MCF 10A (cell line): ENCODE data around the gene GRP. TPM values are rescaled to one million over a fixed set of nuclear protein-coding genes. Genes with fewer than 3 reads are reported as not detected.

Experiments used
- BruUV-seq: library from RNA; stranded (reverse); fragments of 400-500 nt; replicated peaks from 2 replicates; lab custom pipeline; 2021; lab: Mats Ljungman, UMichigan
- CTCF ChIA-PET: fragments of 300-600 bp; sonication (Branson Sonifier 250); formaldehyde crosslinking; extraction: SDS; loops from one replicate; lab custom pipeline; 2021; ENCODE audit warnings: antibody characterized with exemption, inconsistent platforms; lab: Yijun Ruan, JAX
- POLR2A ChIA-PET: fragments of 300-600, 350-650 bp; sonication (Branson Sonifier 250); formaldehyde crosslinking; extraction: SDS; loops from one replicate; lab custom pipeline; 2020; ENCODE audit warnings: antibody characterized with exemption, inconsistent platforms; lab: Yijun Ruan, JAX
- DNase-seq: peaks from one replicate; pipeline ENCODE4 v3.0.0-alpha.2; 2018; ENCODE audit not compliant: unreplicated experiment
- H3K27ac Mint-ChIP-seq: one replicate; pipeline ENCODE4 v1.8.0; 2022; ENCODE audit warnings: mild to moderate bottlenecking, low read depth, mixed read lengths; ENCODE audit not compliant: unreplicated experiment
- H3K27me3 Mint-ChIP-seq: one replicate; pipeline ENCODE4 v1.8.0; 2022; ENCODE audit warnings: mixed read lengths; ENCODE audit not compliant: insufficient read depth, unreplicated experiment
- H3K36me3 Mint-ChIP-seq: one replicate; pipeline ENCODE4 v1.8.0; 2022; ENCODE audit warnings: mild to moderate bottlenecking, moderate library complexity, mixed read lengths; ENCODE audit not compliant: insufficient read depth, unreplicated experiment
- H3K4me1 Mint-ChIP-seq: one replicate; pipeline ENCODE4 v1.8.0; 2022; ENCODE audit warnings: mixed read lengths; ENCODE audit not compliant: insufficient read depth, unreplicated experiment
- H3K4me3 Mint-ChIP-seq: one replicate; pipeline ENCODE4 v1.8.0; 2022; ENCODE audit warnings: mild to moderate bottlenecking, moderate library complexity, mixed read lengths; ENCODE audit not compliant: unreplicated experiment
- H3K9me3 Mint-ChIP-seq: one replicate; pipeline ENCODE4 v1.8.0; 2022; ENCODE audit warnings: mixed read lengths; ENCODE audit not compliant: unreplicated experiment
- CTCF ChIP-seq: fragments of 200-600 bp; IDR thresholded peaks from one replicate; pipeline ENCODE4 v1.8.0; 2022; ENCODE audit warnings: antibody characterized with exemption, mild to moderate bottlenecking; ENCODE audit not compliant: unreplicated experiment
- intact Hi-C: fragments of 100-400 bp; cut with micrococcal nuclease; formaldehyde crosslinking; loops from 2 replicates; pipeline ENCODE4 v1.14.1; 2022
- total RNA-seq: library from RNA; stranded (reverse); gene quantifications from 2 replicates; pipeline ENCODE4 v1.2.3, GENCODE V29; 2022

Gene GRP
- total RNA-seq, 1 experiment from 2014 or later = not detected

DNA sequence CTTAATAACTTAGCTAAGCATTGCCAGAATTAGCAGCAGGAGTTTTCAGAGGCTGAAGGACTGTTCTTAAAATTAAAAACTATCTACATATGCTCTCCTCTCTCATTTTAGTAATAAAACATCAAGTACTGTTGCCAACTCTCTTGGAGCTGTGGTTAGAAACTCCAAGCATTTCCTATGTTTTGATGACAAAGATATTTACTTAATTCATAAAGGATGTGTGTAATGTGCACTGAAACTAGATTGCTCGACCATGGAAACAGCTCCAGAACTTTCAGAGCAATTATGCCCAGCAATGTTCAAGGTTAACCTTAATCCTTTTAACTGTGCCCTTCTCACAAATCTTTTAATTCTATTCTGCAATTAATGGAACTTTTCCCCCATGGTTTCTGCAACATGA lies 8.4 kb downstream of the GRP start:
- intact Hi-C loops = no loop called here
- no TSS peak for BruUV-seq
- DNase-seq = no peak
- H3K36me3 Mint-ChIP-seq = no peaks in the 10 kb centered on the region
- ChIA-PET POLR2A (no interaction called here), CTCF (interaction anchor here (0.9 to 2.5 kb wide), 2 partner anchors 144 to 174 kb away, joined by 3 to 15 read pairs; no protein-coding TSS in a partner anchor)
- H3K4me3 Mint-ChIP-seq = no peak overlapping the region
- H3K27me3 Mint-ChIP-seq = peaks cover 89% of the 10 kb centered on the region
- H3K27ac Mint-ChIP-seq = no peak overlapping the region
- no peaks in the 10 kb centered on the region for H3K9me3 Mint-ChIP-seq
- TF ChIP-seq CTCF = no peak
- no peaks in the 10 kb centered on the region for H3K4me1 Mint-ChIP-seq

GRCh38 chr18:59229191-59229590 lies 9.2 kb downstream of the GRP start:
- H3K4me1 Mint-ChIP-seq = no peaks in the 10 kb centered on the region
- no peak overlapping the region for H3K4me3 Mint-ChIP-seq
- no peaks in the 10 kb centered on the region for H3K9me3 Mint-ChIP-seq
- ChIA-PET POLR2A (interaction anchor here (1.0 kb wide), 1 partner anchor 26 kb away, joined by 3 read pairs; no protein-coding TSS in a partner anchor), CTCF (interaction anchor here (0.6 to 2.5 kb wide), 3 partner anchors 20 to 174 kb away, joined by 3 to 15 read pairs (median 8); no protein-coding TSS in a partner anchor)
- H3K27ac Mint-ChIP-seq = no peak overlapping the region
- intact Hi-C loops = no loop called here
- no peak for TF ChIP-seq CTCF
- DNase-seq = no peak
- no TSS peak for BruUV-seq
- peaks cover 81% of the 10 kb centered on the region for H3K27me3 Mint-ChIP-seq
- H3K36me3 Mint-ChIP-seq = no peaks in the 10 kb centered on the region

DNA sequence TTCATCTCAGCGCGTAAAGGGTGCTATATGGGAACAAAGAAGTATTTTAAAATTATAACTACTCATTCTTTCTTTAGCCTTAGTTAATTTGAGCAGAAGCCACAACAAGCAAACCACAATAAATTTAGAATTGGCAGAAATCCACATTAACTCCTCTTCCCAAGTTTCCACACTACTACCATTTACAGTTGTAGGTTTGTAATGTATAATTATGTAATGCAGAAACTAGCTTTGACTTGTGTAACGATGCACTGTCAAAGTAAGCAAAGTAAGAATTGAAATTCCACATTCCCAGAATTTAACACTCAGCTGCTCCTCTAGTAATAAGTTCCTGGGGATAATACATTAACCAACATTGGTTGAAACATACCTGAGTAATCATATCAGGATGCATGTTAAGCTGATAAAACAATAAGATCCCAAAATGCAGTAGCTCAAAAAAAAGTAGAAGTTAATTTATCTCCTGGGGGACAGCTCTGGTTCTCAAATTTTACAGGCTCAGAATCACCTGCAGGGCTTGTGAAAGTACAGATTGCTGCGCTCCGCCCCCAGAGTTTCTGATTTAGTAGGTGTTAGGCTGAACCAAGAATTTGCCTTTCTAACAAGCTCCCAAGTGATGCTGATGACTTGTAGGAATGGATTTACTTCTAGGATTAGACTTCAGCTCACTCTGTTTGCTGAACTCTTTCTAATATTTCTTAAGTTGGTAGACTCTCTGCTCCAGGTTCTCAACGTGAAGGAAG lies 9.9 kb downstream of the GRP start:
- peaks cover 74% of the 10 kb centered on the region for H3K27me3 Mint-ChIP-seq
- BruUV-seq = no TSS peak
- no peak for DNase-seq
- no peak overlapping the region for H3K4me3 Mint-ChIP-seq
- intact Hi-C loops = no loop called here
- ChIA-PET POLR2A (interaction anchor here (1.0 kb wide), 1 partner anchor 27 kb away, joined by 3 read pairs; no protein-coding TSS in a partner anchor), CTCF (interaction anchor here (0.6 to 2.2 kb wide), 3 partner anchors 19 to 172 kb away, joined by 3 to 13 read pairs (median 8); no protein-coding TSS in a partner anchor)
- H3K36me3 Mint-ChIP-seq = no peaks in the 10 kb centered on the region
- TF ChIP-seq CTCF = no peak
- H3K27ac Mint-ChIP-seq = no peak overlapping the region
- no peaks in the 10 kb centered on the region for H3K9me3 Mint-ChIP-seq
- H3K4me1 Mint-ChIP-seq = no peaks in the 10 kb centered on the region

DNA sequence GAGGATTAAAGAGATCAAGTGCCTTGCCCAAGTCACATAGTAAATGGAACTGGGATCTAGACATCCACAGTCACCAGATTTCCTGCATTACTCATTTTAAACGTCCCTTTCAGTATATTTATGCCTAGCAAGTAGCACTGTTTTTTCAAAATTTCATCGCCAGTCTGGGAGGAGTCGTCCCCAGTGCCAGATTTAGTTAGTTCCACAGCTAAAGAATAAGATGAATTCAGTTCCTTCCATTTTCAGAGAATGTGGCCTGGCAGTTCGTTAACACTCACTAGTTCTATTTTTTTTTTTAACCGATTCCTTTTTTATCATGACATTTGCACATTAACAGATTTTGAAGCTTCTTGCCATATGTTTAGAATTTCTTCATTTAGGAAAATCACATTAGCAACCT lies 11.2 kb downstream of the GRP start:
- ChIA-PET CTCF (interaction anchor here (0.6 to 2.2 kb wide), 2 partner anchors 171 to 273 kb away, joined by 3 to 13 read pairs; no protein-coding TSS in a partner anchor), POLR2A (no interaction called here)
- H3K9me3 Mint-ChIP-seq = no peaks in the 10 kb centered on the region
- no peaks in the 10 kb centered on the region for H3K36me3 Mint-ChIP-seq
- intact Hi-C loops = no loop called here
- H3K4me3 Mint-ChIP-seq = no peak overlapping the region
- no peaks in the 10 kb centered on the region for H3K4me1 Mint-ChIP-seq
- TF ChIP-seq CTCF = no peak
- H3K27ac Mint-ChIP-seq = no peak overlapping the region
- no TSS peak for BruUV-seq
- no peak for DNase-seq
- H3K27me3 Mint-ChIP-seq = peaks cover 61% of the 10 kb centered on the region
